Activated naive CD4-positive, alpha-beta T cell treated with anti-CD3 and anti-CD28 coated beads, Interleukin-2, amount 50 U/mL, for 24 hours (primary cell): ENCODE data around the gene CES5A.
"Not testable (repeated sequence)": the region's sequence is repeated elsewhere in the genome, so short reads cannot be mapped to it uniquely, and the experiment has no call there.

Source experiments
- H3K27ac Mint-ChIP-seq: one replicate; pipeline ENCODE4 v1.8.0; 2021; ENCODE audit warnings: mild to moderate bottlenecking, mixed read lengths
- H3K27me3 Mint-ChIP-seq: one replicate; pipeline ENCODE4 v1.8.0; 2021; ENCODE audit warnings: mixed read lengths
- H3K36me3 Mint-ChIP-seq: one replicate; pipeline ENCODE4 v1.8.0; 2021; ENCODE audit warnings: mixed read lengths
- H3K4me1 Mint-ChIP-seq: one replicate; pipeline ENCODE4 v1.8.0; 2021; ENCODE audit warnings: mixed read lengths
- H3K4me3 Mint-ChIP-seq: one replicate; pipeline ENCODE4 v1.8.0; 2021; ENCODE audit warnings: mild to moderate bottlenecking, mixed read lengths
- H3K9me3 Mint-ChIP-seq: one replicate; pipeline ENCODE4 v1.8.0; 2021; ENCODE audit warnings: mixed read lengths

The CES5A gene, protein sequence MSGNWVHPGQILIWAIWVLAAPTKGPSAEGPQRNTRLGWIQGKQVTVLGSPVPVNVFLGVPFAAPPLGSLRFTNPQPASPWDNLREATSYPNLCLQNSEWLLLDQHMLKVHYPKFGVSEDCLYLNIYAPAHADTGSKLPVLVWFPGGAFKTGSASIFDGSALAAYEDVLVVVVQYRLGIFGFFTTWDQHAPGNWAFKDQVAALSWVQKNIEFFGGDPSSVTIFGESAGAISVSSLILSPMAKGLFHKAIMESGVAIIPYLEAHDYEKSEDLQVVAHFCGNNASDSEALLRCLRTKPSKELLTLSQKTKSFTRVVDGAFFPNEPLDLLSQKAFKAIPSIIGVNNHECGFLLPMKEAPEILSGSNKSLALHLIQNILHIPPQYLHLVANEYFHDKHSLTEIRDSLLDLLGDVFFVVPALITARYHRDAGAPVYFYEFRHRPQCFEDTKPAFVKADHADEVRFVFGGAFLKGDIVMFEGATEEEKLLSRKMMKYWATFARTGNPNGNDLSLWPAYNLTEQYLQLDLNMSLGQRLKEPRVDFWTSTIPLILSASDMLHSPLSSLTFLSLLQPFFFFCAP

DNA sequence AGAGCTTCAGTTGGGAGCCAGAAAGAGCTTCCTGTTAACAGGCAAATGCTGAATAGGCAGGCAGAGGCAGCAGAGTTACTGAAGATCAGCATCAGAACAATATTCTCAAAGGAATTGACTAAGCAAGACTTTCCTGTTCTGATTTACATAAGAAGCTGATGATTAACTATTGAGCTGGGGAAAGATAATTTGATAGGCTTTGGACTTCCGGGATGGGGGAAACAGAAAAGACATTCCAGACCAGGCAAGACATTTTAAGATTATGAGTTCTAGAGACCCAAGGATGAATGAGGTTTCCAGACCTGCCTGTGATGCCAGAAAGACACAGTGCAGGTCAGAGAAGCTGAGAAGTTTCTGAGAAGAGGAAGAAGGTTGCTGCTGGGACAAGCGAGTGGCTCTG lies at the start of gene CES5A:
Gene CES5A, minus strand, starts transcription at position 101 of the 400 bp plus-strand sequence. CDS start 152 bp downstream, outside the sequence.
- Mint-ChIP-seq H3K36me3 (no peaks in the 10 kb centered on the region), H3K9me3 (peaks cover 4% of the 10 kb centered on the region), H3K27ac (no peak within 1 kb of the TSS), H3K27me3 (peaks cover 1% of the 10 kb centered on the region), H3K4me3 (no peak within 1 kb of the TSS), H3K4me1 (no peaks in the 10 kb centered on the region)

DNA sequence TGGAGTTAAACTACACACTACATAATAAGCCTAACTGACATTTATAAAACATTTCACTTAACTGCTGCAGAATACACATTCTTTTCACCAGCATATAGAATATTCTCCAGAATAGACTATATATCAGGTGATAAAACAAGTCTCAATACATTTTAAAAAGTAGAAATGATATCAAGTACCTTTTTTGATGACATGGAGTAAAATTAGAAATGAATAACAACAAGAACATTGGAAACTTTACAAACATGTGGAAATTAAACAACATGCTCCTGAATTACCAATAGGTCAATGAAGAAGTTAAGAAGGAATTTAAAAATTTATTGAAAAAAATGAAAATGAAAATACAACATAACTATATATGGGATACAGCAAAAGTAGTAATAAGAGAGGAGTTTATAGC lies 47.5 kb upstream of the CES5A start:
- Mint-ChIP-seq H3K4me1 (no peaks in the 10 kb centered on the region), H3K27ac (no peak overlapping the region), H3K27me3 (peaks cover 15% of the 10 kb centered on the region), H3K4me3 (no peak overlapping the region), H3K36me3 (no peaks in the 10 kb centered on the region), H3K9me3 (peaks cover 10% of the 10 kb centered on the region)

DNA sequence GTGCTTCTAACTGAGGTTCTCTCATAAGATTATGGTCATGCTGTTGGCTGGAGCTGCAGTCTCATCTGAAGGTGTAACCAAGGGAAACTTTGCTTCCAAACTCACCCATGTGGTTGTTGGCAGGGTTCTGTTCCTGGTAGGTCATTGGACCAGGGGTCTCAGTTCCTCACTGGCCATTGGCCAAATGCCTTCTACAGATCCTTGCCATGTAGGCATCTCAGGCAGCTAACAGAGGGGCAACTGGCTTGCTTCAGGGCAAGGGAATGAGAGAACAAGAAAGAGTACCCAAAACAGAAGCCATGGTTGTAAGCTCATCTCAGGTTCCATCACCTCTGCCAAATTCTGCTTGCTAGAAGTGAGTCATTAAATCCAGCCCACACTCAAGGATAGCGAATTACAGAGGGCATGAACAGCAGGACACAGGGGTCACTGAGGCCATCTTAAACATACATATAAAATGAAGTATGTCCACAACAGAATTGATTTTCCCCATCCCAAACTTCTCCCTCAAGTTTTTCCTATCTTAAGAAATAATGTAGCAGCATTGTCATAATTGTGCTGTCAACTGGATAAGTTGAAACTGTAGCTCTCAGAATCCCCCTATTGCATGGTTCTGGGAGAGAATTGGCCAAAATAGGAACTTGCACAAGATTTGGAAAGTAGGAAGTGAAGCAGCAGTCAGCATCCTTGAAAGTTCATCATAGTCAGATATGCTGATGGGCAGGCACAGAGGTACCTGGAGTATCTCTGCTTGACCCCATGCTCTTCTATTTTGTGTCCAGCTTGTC lies 42.4 kb upstream of the CES5A start:
- Mint-ChIP-seq H3K36me3 (no peaks in the 10 kb centered on the region), H3K4me3 (no peak overlapping the region), H3K27me3 (peaks cover 18% of the 10 kb centered on the region), H3K9me3 (peaks cover 10% of the 10 kb centered on the region), H3K4me1 (no peaks in the 10 kb centered on the region), H3K27ac (no peak overlapping the region)

DNA sequence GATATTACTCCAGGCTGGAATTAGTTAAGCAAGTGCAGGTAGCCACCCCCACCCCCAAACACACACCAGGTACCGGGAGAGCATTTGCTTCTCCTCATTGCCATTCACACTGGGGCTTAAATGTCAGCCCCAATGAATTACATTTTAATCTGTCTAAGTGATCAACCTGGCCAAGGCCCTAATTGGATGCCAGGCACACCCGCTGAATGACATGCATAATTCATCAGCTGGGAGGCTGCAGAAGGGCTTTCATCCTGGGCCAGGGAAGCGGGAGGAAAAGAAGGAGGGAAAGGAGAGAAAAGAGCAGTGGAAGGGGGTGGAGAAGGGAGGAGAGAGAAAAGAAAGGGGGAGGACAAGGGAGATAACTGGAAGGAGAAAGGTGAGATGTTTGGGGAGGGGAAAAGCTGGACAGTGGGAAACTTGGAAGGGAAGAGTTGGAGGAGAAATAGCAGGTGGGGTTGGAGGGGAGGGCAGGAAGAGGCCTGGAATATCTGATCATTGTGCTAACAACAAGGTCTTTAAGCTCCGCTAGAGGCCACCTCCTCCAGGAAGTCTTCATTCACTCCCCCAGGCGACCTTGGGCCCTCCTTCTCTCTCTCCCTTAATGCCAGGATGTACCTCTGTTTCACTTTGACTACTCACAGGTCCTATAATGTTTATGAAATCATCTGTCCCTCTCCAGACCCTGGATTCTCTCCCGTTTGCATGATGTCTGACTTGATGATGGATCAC lies 40.1 kb upstream of the CES5A start:
- no peak overlapping the region for H3K27ac Mint-ChIP-seq
- H3K36me3 Mint-ChIP-seq, result no peaks in the 10 kb centered on the region
- H3K27me3 Mint-ChIP-seq, result peaks cover 14% of the 10 kb centered on the region
- H3K9me3 Mint-ChIP-seq, result peaks cover 4% of the 10 kb centered on the region
- no peaks in the 10 kb centered on the region for H3K4me1 Mint-ChIP-seq
- H3K4me3 Mint-ChIP-seq, result no peak overlapping the region

DNA sequence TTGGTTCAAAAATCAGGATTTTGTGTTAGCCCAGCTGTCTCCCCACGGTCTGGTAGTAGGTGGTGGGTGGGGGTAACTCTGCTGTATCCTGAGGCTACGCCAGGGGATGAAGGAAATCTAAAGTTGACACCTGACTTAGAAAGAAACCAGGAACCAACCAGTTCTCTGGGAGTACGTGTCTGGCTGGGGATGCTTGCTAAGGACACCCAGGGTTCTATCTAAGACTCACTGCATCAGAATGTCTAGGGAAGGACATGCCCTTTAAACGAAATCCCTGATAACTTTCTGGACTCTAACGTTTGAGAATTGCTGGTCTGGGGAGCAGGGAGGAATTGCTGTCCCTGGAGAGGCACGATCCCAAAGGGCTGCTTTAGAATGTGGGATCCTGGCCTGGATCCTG lies 39.2 kb upstream of the CES5A start:
- Mint-ChIP-seq H3K27me3 (peaks cover 12% of the 10 kb centered on the region), H3K9me3 (peaks cover 4% of the 10 kb centered on the region), H3K27ac (no peak overlapping the region), H3K4me3 (no peak overlapping the region), H3K4me1 (no peaks in the 10 kb centered on the region), H3K36me3 (no peaks in the 10 kb centered on the region)

DNA sequence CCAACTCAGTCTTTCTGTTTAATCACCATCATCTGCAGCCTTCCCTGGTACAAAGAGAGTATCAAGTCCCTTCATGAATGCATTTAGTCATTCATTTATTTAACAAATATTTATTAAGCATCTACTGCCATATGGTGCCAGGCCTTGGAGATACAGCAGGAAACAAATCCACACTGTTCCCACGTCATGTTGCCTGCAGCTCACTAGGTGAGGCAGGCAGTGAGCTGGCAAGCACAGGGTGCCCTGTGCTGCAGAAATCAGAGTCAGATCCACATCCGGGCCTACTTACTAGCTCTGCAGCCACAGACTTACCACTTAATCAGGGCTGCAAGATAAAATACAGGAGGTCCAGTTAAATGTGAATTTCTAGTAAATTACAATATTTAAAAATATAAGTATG lies 38.5 kb upstream of the CES5A start:
- Mint-ChIP-seq H3K4me3 (no peak overlapping the region), H3K9me3 (peaks cover 4% of the 10 kb centered on the region), H3K27ac (no peak overlapping the region), H3K27me3 (peaks cover 12% of the 10 kb centered on the region), H3K4me1 (no peaks in the 10 kb centered on the region), H3K36me3 (no peaks in the 10 kb centered on the region)

DNA sequence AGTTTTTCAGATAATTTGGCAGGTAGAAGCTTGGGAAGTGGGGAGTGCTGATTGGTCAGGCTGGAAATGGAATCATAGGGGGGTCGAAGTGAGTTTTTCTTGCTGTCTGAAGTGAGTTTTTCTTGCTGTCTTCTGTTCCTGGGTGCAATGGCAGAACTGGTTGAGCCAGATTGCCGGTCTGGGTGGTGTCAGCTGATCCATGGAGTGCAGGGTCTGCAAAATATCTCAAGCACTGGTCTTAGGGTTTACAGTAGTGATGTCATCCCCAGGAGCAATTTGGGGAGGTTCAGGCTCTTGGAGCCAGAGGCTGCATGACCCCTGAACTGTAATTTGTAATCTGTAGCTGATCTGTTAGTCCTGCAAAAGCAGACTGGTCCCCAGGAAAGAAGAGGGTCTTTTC lies 37.9 kb upstream of the CES5A start:
- not testable (repeated sequence) for H3K27ac Mint-ChIP-seq, H3K36me3 Mint-ChIP-seq, H3K4me1 Mint-ChIP-seq, H3K4me3 Mint-ChIP-seq, H3K9me3 Mint-ChIP-seq, H3K27me3 Mint-ChIP-seq

DNA sequence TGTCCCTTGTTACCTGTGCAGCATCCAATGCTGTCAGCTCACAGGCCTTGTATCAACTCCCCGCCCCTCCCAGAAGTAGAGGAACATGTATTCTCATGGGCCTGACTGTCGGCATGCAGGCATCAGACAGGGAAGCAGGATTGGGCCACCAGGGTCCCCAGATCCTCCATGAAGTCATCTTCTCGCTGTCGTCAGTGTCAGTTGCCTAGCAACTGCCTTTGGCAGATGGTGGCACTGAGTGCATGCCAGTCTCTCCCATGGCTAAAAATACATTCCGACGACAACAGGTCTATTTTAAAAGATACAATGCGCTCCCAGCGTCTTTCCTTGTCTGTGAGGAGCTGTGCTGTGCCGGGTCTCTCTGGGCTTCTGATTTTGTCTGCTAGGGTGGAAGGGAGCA lies 36.8 kb upstream of the CES5A start:
- H3K4me1 Mint-ChIP-seq, result no peaks in the 10 kb centered on the region
- H3K9me3 Mint-ChIP-seq, result peaks cover 4% of the 10 kb centered on the region
- H3K36me3 Mint-ChIP-seq, result no peaks in the 10 kb centered on the region
- H3K4me3 Mint-ChIP-seq, result no peak overlapping the region
- peaks cover 7% of the 10 kb centered on the region for H3K27me3 Mint-ChIP-seq
- H3K27ac Mint-ChIP-seq, result no peak overlapping the region

DNA sequence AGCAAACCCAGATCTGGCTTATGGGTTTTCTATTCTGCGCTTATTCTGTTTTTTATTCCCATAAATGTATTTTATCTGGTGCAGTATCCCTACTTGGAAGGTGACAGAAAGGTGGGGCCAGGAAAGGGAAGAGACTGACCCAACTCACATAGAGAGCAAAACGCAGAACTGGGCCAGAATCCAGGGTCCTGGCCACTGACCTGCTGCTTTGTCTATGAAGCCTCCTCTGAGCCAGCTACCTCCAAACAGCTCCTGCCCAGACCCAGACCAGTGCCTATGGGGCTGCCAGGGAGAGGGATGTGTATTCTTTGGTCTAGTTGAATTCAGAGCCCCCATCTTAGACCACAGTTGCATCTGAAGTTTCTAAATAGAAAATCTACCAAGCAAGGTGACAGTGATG lies 36.4 kb upstream of the CES5A start:
- Mint-ChIP-seq H3K27ac (no peak overlapping the region), H3K4me3 (no peak overlapping the region), H3K9me3 (peaks cover 4% of the 10 kb centered on the region), H3K36me3 (no peaks in the 10 kb centered on the region), H3K4me1 (no peaks in the 10 kb centered on the region), H3K27me3 (peaks cover 5% of the 10 kb centered on the region)

DNA sequence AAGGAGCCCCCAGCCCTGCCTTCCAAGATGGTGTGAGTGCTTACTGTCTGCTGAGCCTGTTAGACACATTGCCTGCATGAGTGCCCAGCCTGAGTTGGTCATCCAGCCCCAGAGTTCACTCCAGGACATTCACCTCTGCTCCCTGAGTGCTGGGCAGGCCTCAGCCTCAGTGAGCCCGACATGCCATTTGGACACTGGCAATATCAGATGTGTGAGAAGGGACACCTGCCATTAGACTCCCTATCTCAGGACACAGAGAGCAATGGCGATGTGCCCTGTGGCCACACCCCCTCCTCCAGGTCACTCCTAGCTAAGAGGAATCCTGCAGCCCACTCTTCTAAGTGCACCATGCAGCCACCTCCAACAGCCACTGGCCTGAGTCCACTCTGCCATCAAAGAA lies 34.7 kb upstream of the CES5A start:
- Mint-ChIP-seq H3K4me1 (no peaks in the 10 kb centered on the region), H3K27me3 (peaks cover 6% of the 10 kb centered on the region), H3K36me3 (no peaks in the 10 kb centered on the region), H3K4me3 (no peak overlapping the region), H3K27ac (no peak overlapping the region), H3K9me3 (peaks cover 4% of the 10 kb centered on the region)

DNA sequence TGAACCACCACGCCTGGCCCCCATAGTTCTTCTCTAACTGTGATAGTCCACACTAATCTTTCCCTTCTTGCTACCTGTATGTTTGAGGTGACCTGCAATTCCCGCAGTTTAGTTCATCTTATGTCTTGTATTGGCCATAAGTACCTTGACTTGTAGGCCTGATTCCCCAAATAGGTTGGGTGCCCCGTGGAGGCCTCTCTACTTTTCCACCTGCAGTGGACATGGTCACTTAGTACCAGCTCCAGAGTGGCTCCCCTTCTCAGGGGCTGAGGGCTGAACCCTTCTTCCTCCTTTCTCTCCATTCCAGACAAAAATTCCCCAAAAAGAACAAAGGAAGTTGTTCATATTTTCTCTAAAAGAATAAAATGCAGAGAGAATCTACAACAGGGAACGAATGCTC lies 33.5 kb upstream of the CES5A start:
- Mint-ChIP-seq H3K4me1 (no peaks in the 10 kb centered on the region), H3K9me3 (peaks cover 5% of the 10 kb centered on the region), H3K27ac (no peak overlapping the region), H3K4me3 (no peak overlapping the region), H3K27me3 (peaks cover 8% of the 10 kb centered on the region), H3K36me3 (no peaks in the 10 kb centered on the region)

DNA sequence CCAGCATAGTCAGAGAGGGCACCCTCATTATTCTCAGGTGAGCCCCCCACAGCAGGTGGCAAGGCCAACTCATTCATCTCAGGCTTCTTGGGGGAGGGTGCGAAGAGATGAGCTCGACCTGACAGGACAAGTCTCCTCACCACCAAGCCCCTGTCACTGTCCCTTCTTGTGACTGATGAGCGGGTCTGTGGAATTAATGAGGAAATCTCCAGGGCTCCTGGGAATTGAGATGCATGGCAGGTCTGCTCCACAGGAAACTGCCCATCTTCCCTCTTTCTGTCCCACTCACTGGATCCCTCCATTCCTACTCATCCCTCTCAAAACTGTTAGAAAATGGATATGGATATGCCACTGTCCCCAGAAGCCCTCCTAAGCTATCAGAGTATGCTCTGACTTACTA lies 32.5 kb upstream of the CES5A start:
- Mint-ChIP-seq H3K4me3 (no peak overlapping the region), H3K27ac (no peak overlapping the region), H3K36me3 (no peaks in the 10 kb centered on the region), H3K4me1 (no peaks in the 10 kb centered on the region), H3K27me3 (peaks cover 8% of the 10 kb centered on the region), H3K9me3 (peaks cover 10% of the 10 kb centered on the region)

DNA sequence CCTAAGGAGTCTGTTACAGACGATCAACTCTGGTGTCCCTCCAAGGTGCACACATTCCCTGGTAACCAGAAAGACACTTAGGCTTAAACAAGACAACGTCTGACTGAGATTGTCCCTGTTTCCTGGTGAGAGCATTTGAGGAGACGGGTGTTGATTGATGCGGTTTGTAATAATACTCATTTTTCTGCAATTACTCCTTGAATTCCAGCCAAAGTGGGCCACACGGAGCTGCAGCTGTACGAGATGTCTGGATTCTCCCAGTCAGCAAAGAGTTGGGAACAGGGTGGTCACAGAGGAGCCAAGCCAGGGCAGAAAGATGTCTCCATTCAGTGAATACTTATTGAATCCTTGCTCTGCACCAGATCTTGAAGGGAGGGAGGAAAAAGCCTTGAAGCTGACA lies 30.9 kb upstream of the CES5A start:
- Mint-ChIP-seq H3K27ac (no peak overlapping the region), H3K36me3 (no peaks in the 10 kb centered on the region), H3K4me3 (no peak overlapping the region), H3K9me3 (peaks cover 9% of the 10 kb centered on the region), H3K27me3 (peaks cover 8% of the 10 kb centered on the region), H3K4me1 (no peaks in the 10 kb centered on the region)

DNA sequence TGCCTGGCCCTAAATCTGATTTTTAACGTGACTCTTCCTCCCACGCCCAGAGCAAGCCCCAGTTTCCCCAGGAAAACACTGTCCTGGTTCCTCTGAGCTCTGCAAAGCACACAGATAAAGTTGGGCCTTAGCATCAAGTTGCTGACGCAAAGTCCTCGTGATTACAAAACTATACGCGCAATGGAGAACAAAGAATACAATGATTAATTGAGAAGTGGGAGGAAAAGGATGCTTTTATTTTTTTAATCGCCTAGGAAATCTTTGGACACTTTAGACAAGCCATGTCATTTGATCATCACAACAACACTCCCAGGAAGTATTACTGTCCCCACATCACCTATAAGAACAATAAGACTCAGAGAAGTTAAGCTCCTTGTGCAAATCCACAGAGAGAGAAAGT lies 30.5 kb upstream of the CES5A start:
- Mint-ChIP-seq H3K27ac (no peak overlapping the region), H3K27me3 (peaks cover 7% of the 10 kb centered on the region), H3K36me3 (no peaks in the 10 kb centered on the region), H3K4me3 (no peak overlapping the region), H3K4me1 (no peaks in the 10 kb centered on the region), H3K9me3 (peaks cover 6% of the 10 kb centered on the region)

DNA sequence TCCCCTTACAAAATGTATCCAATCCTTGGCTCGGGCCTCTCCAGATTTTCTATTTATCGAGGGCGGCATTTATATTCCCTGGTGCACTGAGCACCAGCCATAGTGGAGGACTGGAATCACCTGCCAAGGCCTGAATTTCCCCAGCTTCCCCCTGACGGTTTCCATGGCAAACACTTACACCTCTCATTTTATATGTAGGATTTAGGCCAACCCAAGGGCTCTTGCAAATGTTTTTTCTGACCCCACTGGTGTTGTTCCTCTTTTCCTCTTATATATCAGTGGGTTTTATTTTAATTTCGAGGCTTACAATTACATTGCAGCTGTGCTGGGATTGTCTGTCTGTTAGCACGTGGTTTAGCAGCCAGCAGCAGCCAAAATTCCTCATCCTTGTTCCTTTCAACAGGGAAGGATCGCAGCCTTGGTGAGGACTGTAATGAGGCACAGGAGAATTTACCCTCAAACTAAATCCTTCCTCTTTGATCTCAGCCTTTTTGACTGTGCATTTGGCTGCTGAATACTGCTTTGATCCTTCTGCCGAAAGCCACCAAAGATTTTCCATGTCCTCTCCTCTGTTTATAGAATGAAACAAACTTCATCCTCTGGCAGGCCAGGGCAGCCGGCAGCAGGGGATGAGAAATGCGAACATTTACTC lies 26.5 kb upstream of the CES5A start:
- Mint-ChIP-seq H3K4me1 (no peaks in the 10 kb centered on the region), H3K9me3 (peaks cover 6% of the 10 kb centered on the region), H3K27ac (no peak overlapping the region), H3K27me3 (peaks cover 5% of the 10 kb centered on the region), H3K36me3 (peaks cover 2% of the 10 kb centered on the region), H3K4me3 (no peak overlapping the region)
